Naive thymus-derived CD4-positive, alpha-beta T cell (primary cell): ENCODE measurements around the gene PLA2G15. TPM values are rescaled to one million over a fixed set of nuclear protein-coding genes. Genes with fewer than 3 reads are reported as not detected.

Source experiments
- ATAC-seq: fragments of 150-1000 bp; cut with Tn5 transposase; 2 replicates; pipeline ENCODE4 v1.10.0; 2021; ENCODE audit warnings: mild to moderate bottlenecking, moderate library complexity
- CTCF ChIA-PET: fragments of 350-600 bp; sonication (Branson Sonifier 250); formaldehyde crosslinking; loops from one replicate; lab custom pipeline; 2021; ENCODE audit warnings: antibody characterized with exemption; lab: Charles Lee
- POLR2A ChIA-PET: fragments of 350-600 bp; sonication (Branson Sonifier 250); formaldehyde crosslinking; loops from one replicate; lab custom pipeline; 2021; ENCODE audit warnings: antibody characterized with exemption, inconsistent platforms; lab: Charles Lee
- DNase-seq, 9 donors: peaks; one replicate each; pipeline versions ENCODE4 v3.0.0 to v3.0.0-alpha.2; 2020 to 2022; ENCODE audit warnings: mixed read lengths in 1 of 9
- H3K27ac ChIP-seq: one replicate; pipeline ENCODE4 v1.7.0; 2013; ENCODE audit warnings: mild to moderate bottlenecking, low read depth, low read length, moderate library complexity
- H3K27me3 ChIP-seq, 2 donors: one replicate each; pipeline ENCODE4 v1.7.0; 2013; ENCODE audit warnings: low read length in 2 of 2, mild to moderate bottlenecking in 2 of 2, moderate library complexity in 2 of 2; ENCODE audit not compliant: control insufficient read depth in 2 of 2, insufficient read depth in 2 of 2
- H3K36me3 ChIP-seq, 3 experiments: 1 replicate in 2 of 3; 2 replicates in 1 of 3; pipeline ENCODE4 v1.7.0; 2013; ENCODE audit warnings: low read length in 3 of 3, mild to moderate bottlenecking in 3 of 3, moderate library complexity in 1 of 3; ENCODE audit not compliant: insufficient read depth in 3 of 3, control insufficient read depth in 2 of 3
- H3K4me1 ChIP-seq, 2 donors: one replicate each; pipeline ENCODE4 v1.7.0; 2013; ENCODE audit warnings: low read length in 2 of 2, mild to moderate bottlenecking in 2 of 2, moderate library complexity in 1 of 2; ENCODE audit not compliant: control insufficient read depth in 2 of 2, insufficient read depth in 2 of 2
- H3K4me3 ChIP-seq: 2 replicates; pipeline ENCODE4 v1.7.0; 2013; ENCODE audit warnings: mild to moderate bottlenecking, low read length
- H3K9me3 ChIP-seq, 3 experiments: 1 replicate in 2 of 3; 2 replicates in 1 of 3; pipeline ENCODE4 v1.7.0; 2013; ENCODE audit warnings: low read length in 3 of 3; ENCODE audit not compliant: control insufficient read depth in 2 of 3
- H3K27ac Mint-ChIP-seq, 9 donors: one replicate each; pipeline ENCODE4 v1.8.0; 2020 to 2022; ENCODE audit warnings: mixed read lengths in 9 of 9, mild to moderate bottlenecking in 8 of 9, moderate library complexity in 5 of 9, inconsistent platforms in 2 of 9
- H3K27me3 Mint-ChIP-seq, 5 donors: one replicate each; pipeline ENCODE4 v1.8.0; 2021 to 2022; ENCODE audit warnings: mixed read lengths in 5 of 5, mild to moderate bottlenecking in 1 of 5
- H3K36me3 Mint-ChIP-seq, 5 donors: one replicate each; pipeline ENCODE4 v1.8.0; 2020 to 2022; ENCODE audit warnings: mixed read lengths in 5 of 5, mild to moderate bottlenecking in 3 of 5, inconsistent platforms in 1 of 5
- H3K4me1 Mint-ChIP-seq, 7 donors: one replicate each; pipeline ENCODE4 v1.8.0; 2020 to 2022; ENCODE audit warnings: mixed read lengths in 7 of 7, mild to moderate bottlenecking in 3 of 7, inconsistent platforms in 1 of 7
- H3K4me3 Mint-ChIP-seq, 10 donors: one replicate each; pipeline ENCODE4 v1.8.0; 2020 to 2022; ENCODE audit warnings: mild to moderate bottlenecking in 10 of 10, mixed read lengths in 10 of 10, moderate library complexity in 6 of 10, inconsistent platforms in 2 of 10
- H3K9me3 Mint-ChIP-seq, 11 donors: one replicate each; pipeline ENCODE4 v1.8.0; 2020 to 2022; ENCODE audit warnings: mixed read lengths in 11 of 11, mild to moderate bottlenecking in 4 of 11, inconsistent platforms in 1 of 11, moderate library complexity in 1 of 11
- intact Hi-C, 2 donors: fragments of 100-400 bp; cut with micrococcal nuclease; formaldehyde crosslinking; loops; one replicate each; pipeline ENCODE4 v1.15.1; 2023
- polyA plus RNA-seq, 2 donors: library from polyadenylated mRNA; unstranded; fragments of 300-500 nt; fragmentation: Illumina TruSeq; gene quantifications; one replicate each; pipeline ENCODE4 v1.2.3, GENCODE V29; 2021
- total RNA-seq, 6 experiments: library from RNA in 5 of 6; stranded (reverse) in 5 of 6; gene quantifications; 1 replicate in 5 of 6; 2 replicates in 1 of 6; pipeline ENCODE4 v1.2.3 and lab custom pipeline; 2021 to 2026

Gene PLA2G15
- total and polyA plus RNA-seq, 7 experiments from 2014 or later = 6.8 to 16.8 (median 9.9) TPM

DNA sequence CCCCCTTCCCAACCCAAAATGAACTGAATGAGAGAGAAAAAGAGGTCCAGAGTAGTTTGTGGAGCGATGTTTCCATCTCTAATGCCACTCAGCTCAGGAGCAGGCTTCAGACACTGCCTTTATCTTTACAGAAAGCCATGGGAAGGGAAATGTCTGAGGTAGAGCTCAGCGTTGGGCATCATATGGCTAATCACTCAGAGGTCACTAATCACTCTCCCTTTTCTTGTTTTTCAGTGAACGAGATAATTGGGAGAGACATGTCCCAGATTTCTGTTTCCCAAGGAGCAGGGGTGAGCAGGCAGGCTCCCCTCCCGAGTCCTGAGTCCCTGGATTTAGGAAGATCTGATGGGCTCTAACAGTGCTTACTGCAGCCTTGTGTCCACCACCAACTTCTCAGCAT lies 19.1 kb upstream of the PLA2G15 start:
- H3K4me3 Mint-ChIP-seq = no peak overlapping the region
- H3K9me3 ChIP-seq = no peaks in the 10 kb centered on the region
- no peaks in the 10 kb centered on the region for H3K9me3 Mint-ChIP-seq
- H3K4me1 Mint-ChIP-seq = peaks cover 16 to 59% (median 49%) of the 10 kb centered on the region in 7 donors
- H3K27me3 Mint-ChIP-seq = no peaks in the 10 kb centered on the region
- ATAC-seq = no peak
- no peak overlapping the region for H3K4me3 ChIP-seq
- no peaks in the 10 kb centered on the region for H3K27me3 ChIP-seq
- peak overlapping the region in 8 of 9 donors; percentile 48 to 90 (median 77) for H3K27ac Mint-ChIP-seq
- peak overlapping the region; percentile 47 for H3K27ac ChIP-seq
- H3K36me3 ChIP-seq = peaks cover 0 to 33% (median 7%) of the 10 kb centered on the region in 3 experiments
- DNase-seq = no peak
- CTCF ChIA-PET = interaction anchor here (0.6 to 1.5 kb wide), 2 partner anchors 10 to 132 kb away, joined by 3 to 5 read pairs; no protein-coding TSS in a partner anchor
- peaks cover 0 to 21% of the 10 kb centered on the region in 2 donors for H3K4me1 ChIP-seq
- intact Hi-C loops = loop anchor here in 1 of 2 donors (5.0 kb wide), 1 partner anchor 34 kb away; no protein-coding TSS in a partner anchor
- peaks cover 0 to 17% (median 6%) of the 10 kb centered on the region in 5 donors for H3K36me3 Mint-ChIP-seq
- POLR2A ChIA-PET = no interaction called here

DNA sequence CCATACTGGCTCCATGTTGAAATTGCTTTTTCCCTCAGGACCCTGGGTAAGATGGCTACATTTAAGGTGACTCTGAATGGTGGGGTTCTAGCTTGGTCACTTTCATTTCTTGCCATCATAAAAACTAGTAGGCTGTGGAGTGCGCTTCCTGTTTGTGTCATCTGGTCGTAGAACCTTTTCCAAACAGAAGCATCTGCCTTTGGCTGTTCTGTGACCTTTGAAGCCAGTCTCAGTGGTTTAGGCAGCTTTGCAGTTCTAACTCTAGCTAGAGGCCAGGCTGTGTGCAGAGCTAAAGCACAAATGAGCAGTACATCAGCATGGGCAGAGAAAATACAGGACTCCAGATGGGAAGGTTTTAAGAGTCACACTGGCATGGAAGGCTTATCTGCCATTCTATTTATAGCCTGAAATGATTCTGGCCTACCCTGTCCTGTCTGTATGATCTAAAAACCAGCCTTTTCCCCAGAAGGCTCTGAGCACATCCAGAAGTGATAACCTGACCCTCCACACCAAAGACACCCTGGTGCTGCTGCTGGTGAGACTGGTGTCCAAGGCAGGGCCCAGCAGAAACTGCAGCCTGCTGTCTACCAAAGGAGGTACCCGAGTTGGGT lies 17.9 kb upstream of the PLA2G15 start:
- peak overlapping the region in 7 of 10 donors; percentile 3 to 75 (median 27) for H3K4me3 Mint-ChIP-seq
- DNase-seq (peak in 1 of 9 donors; percentile 20), ATAC-seq (no peak)

DNA sequence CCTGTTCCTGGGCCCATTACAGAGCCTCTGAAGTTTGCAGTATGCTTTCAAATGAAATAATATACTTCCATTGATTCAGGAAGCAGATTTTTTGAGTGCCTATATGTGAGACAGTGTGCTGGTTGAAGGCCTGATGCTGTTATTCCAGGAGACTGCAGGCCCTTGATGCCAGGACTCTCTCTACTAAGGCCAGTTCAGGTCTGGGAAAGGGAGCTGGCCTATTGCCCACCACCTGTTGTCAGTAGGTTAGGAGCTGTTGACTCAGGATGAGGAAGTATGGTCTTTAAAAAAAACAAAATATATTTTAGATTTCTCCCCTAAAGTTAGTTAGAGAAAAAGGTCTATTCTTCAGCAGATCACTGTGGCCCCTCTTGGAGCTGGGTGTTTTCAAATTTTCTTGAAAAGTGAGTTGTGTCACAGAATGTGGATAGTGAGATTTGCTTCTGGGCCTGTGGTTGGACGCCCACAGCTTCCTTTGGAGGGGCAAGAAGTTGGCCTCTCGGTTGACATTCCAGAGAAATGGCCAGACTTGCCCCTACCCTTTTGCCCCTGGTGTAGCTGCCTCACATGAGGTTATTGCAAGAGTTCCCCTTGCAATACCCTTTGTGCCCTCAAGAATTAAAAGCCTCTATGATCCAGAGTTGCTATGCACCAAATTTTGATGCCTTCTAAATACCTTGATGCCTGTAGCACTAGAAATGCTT lies 17.2 kb upstream of the PLA2G15 start:
- POLR2A ChIA-PET = interaction anchor here (0.7 to 1.2 kb wide), 7 partner anchors 9 to 142 kb away, joined by 3 to 5 read pairs (median 3); no protein-coding TSS in a partner anchor
- H3K36me3 Mint-ChIP-seq = peaks cover 0 to 12% (median 4%) of the 10 kb centered on the region in 5 donors
- H3K4me3 ChIP-seq = no peak overlapping the region
- no peaks in the 10 kb centered on the region for H3K27me3 Mint-ChIP-seq
- no peaks in the 10 kb centered on the region for H3K9me3 ChIP-seq
- peaks cover 0 to 21% of the 10 kb centered on the region in 2 donors for H3K4me1 ChIP-seq
- CTCF ChIA-PET = interaction anchor here (0.7 to 3.2 kb wide), 15 partner anchors 11 to 344 kb away, joined by 3 to 30 read pairs (median 4); no protein-coding TSS in a partner anchor
- no peak for ATAC-seq
- H3K27ac ChIP-seq = peak overlapping the region; percentile 38
- peak overlapping the region in 5 of 10 donors; percentile 25 to 58 (median 27) for H3K4me3 Mint-ChIP-seq
- intact Hi-C loops = loop anchor here (2.0 to 5.0 kb wide), 2 partner anchors 36 to 235 kb away; no protein-coding TSS in a partner anchor
- no peak for DNase-seq
- H3K36me3 ChIP-seq = peaks cover 0 to 22% (median 0%) of the 10 kb centered on the region in 3 experiments
- peak overlapping the region; percentile 73 to 91 (median 87) for H3K27ac Mint-ChIP-seq
- H3K27me3 ChIP-seq = no peaks in the 10 kb centered on the region
- H3K9me3 Mint-ChIP-seq = no peaks in the 10 kb centered on the region
- H3K4me1 Mint-ChIP-seq = peaks cover 17 to 46% (median 44%) of the 10 kb centered on the region in 7 donors

More for the DNA sequence above, 17.9 kb upstream of the PLA2G15 start:
- Mint-ChIP-seq H3K36me3 (peaks cover 0 to 14% (median 4%) of the 10 kb centered on the region in 5 donors), H3K4me1 (peaks cover 16 to 51% (median 44%) of the 10 kb centered on the region in 7 donors), H3K9me3 (no peaks in the 10 kb centered on the region), H3K27ac (peak overlapping the region; percentile 73 to 91 (median 87)), H3K27me3 (no peaks in the 10 kb centered on the region)
- Histone ChIP-seq H3K4me1 (peaks cover 0 to 21% of the 10 kb centered on the region in 2 donors), H3K27ac (peak overlapping the region; percentile 38), H3K4me3 (no peak overlapping the region), H3K36me3 (peaks cover 0 to 29% (median 0%) of the 10 kb centered on the region in 3 experiments), H3K9me3 (no peaks in the 10 kb centered on the region), H3K27me3 (no peaks in the 10 kb centered on the region)
- intact Hi-C loops = loop anchor here in 1 of 2 donors (5.0 kb wide), 1 partner anchor 35 kb away; no protein-coding TSS in a partner anchor
- ChIA-PET POLR2A (interaction anchor here (1.0 to 1.1 kb wide), 4 partner anchors 10 to 96 kb away, joined by 3 to 4 read pairs (median 3); no protein-coding TSS in a partner anchor), CTCF (interaction anchor here (0.5 to 3.2 kb wide), 9 partner anchors 10 to 204 kb away, joined by 3 to 30 read pairs (median 5); partner anchors contain the start of genes DDX28 and DUS2)

DNA sequence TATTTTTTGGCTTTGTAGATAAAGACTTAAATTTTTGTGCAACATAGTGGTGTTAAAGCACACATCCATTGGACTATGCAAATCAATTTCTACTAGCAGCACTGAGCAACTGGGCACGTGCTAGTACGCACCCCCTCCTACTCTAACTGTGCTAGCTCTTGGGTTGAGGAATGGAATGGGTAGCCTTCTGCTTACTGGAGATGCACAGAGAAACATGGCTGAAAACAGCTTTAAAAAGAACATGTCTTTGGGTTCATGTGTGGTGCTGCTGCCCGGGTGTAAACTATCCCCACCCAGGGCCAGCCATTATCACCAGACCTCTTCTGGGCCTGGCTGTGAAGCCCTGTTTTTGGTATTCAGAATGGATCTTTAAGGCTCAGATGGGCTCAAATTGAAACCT lies 16.5 kb upstream of the PLA2G15 start:
- intact Hi-C loops = loop anchor here (1.0 to 5.0 kb wide), 11 partner anchors 17 to 412 kb away; partner anchors contain the start of gene NFATC3 (in 1 of the 2)
- no peak for DNase-seq
- Mint-ChIP-seq H3K36me3 (peaks cover 0 to 12% (median 4%) of the 10 kb centered on the region in 5 donors), H3K27me3 (no peaks in the 10 kb centered on the region), H3K27ac (peak overlapping the region in 6 of 9 donors; percentile 59 to 90 (median 68)), H3K9me3 (no peaks in the 10 kb centered on the region), H3K4me1 (peaks cover 17 to 51% (median 45%) of the 10 kb centered on the region in 7 donors), H3K4me3 (no peak overlapping the region)
- H3K4me3 ChIP-seq = no peak overlapping the region
- H3K36me3 ChIP-seq = peaks cover 0 to 20% (median 0%) of the 10 kb centered on the region in 3 experiments
- ATAC-seq = no peak
- H3K4me1 ChIP-seq = peaks cover 0 to 21% of the 10 kb centered on the region in 2 donors
- H3K27me3 ChIP-seq = no peaks in the 10 kb centered on the region
- CTCF ChIA-PET = interaction anchor here (0.7 to 3.2 kb wide), 15 partner anchors 12 to 345 kb away, joined by 3 to 30 read pairs (median 4); no protein-coding TSS in a partner anchor
- POLR2A ChIA-PET = interaction anchor here (0.7 to 1.2 kb wide), 5 partner anchors 11 to 143 kb away, joined by 3 to 5 read pairs (median 3); no protein-coding TSS in a partner anchor
- H3K9me3 ChIP-seq = no peaks in the 10 kb centered on the region
- peak overlapping the region; percentile 38 for H3K27ac ChIP-seq

DNA sequence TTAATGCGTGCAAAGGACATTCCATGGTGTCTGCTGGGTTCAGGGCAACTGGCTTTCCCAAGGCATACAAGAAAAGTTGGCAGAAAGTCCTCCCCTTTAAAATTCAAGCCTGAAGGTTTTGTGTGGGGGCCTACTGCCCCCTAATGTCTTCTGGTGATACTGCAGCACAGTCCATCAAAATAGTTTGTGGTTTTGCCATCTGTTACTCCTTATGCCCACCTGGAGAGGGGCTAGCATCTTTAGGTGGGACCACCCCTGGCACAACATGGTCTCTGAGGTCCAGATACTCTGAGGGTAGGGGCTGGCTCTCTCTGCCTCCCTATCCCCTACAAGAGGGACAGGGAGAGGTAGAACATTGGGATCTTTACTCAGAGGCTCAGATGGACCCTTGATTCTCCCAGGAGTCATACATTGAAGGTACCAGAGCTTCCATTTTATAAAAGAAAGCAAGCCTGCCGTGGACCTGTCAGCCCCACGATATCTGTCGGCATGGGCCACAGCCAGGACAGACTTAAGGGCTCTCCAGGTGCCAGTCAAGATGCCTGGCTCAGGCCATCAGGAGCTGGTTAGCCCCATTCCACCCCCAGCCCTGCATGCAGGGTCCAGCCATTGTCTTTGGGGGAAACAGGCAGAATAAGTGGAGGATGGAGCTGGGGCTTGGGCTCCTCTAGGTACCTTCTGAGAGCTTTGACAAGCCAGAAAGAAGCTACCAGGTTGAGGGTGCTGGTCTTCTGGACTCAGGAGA lies 15.6 kb upstream of the PLA2G15 start:
- Mint-ChIP-seq H3K4me3 (peak overlapping the region in 1 of 10 donors; percentile 29), H3K27me3 (no peaks in the 10 kb centered on the region), H3K9me3 (no peaks in the 10 kb centered on the region), H3K27ac (peak overlapping the region; percentile 63 to 90 (median 77)), H3K4me1 (peaks cover 18 to 53% (median 47%) of the 10 kb centered on the region in 7 donors), H3K36me3 (peaks cover 0 to 12% (median 4%) of the 10 kb centered on the region in 5 donors)
- no peaks in the 10 kb centered on the region for H3K27me3 ChIP-seq
- DNase-seq (peak in 6 of 9 donors; percentile 44 to 64 (median 58)), ATAC-seq (peak; percentile 61)
- no peaks in the 10 kb centered on the region for H3K9me3 ChIP-seq
- peaks cover 0 to 21% of the 10 kb centered on the region in 2 donors for H3K4me1 ChIP-seq
- H3K36me3 ChIP-seq = peaks cover 0 to 20% (median 0%) of the 10 kb centered on the region in 3 experiments
- POLR2A ChIA-PET = interaction anchor here (0.6 to 1.1 kb wide), 4 partner anchors 13 to 399 kb away, joined by 3 to 6 read pairs (median 4); no protein-coding TSS in a partner anchor
- CTCF ChIA-PET = interaction anchor here (0.8 to 3.2 kb wide), 6 partner anchors 12 to 343 kb away, joined by 3 to 30 read pairs (median 4); no protein-coding TSS in a partner anchor
- H3K27ac ChIP-seq = no peak overlapping the region
- intact Hi-C loops = loop anchor here (1.0 to 10.0 kb wide), 12 partner anchors 18 to 565 kb away; partner anchors contain the start of genes ACD (in 1 of the 2), C16orf86 (in 1 of the 2), ENKD1 (in 1 of the 2) and NFATC3 (in 1 of the 2)
- H3K4me3 ChIP-seq = no peak overlapping the region
